ENCODE measurements around the gene SLC25A6.

- TF ChIP-seq, protein P1, sequence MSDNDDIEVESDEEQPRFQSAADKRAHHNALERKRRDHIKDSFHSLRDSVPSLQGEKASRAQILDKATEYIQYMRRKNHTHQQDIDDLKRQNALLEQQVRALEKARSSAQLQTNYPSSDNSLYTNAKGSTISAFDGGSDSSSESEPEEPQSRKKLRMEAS (IDR thresholded peaks at IDR 0.05; ENCODE audit: insufficient read depth, insufficient read length), result peak; percentile 91
- TF ChIP-seq EZH2 (IDR thresholded peaks at IDR 0.05; ENCODE audit: borderline replicate concordance, low read depth, low read length, severe bottlenecking) (no peak), MYC (IDR thresholded peaks at IDR 0.05; ENCODE audit: low read depth, low read length) (peak; percentile 80), CTCF (IDR thresholded peaks at IDR 0.05; ENCODE audit: extremely low read depth in 1 of 2, insufficient read depth in 1 of 2, low read depth in 1 of 2, low read length in 2 of 2) (peak in 1 of 2 donors; percentile 14), POLR2A (IDR thresholded peaks at IDR 0.05; ENCODE audit: low read depth, low read length) (peak; percentile 72), JUN (IDR thresholded peaks at IDR 0.05; ENCODE audit: borderline replicate concordance, insufficient read depth, insufficient read length, low read depth) (no peak), FOS (IDR thresholded peaks at IDR 0.05; ENCODE audit: borderline replicate concordance, insufficient read depth, low read length) (no peak), POLR2AphosphoS5 (IDR thresholded peaks at IDR 0.05; ENCODE audit: insufficient read depth, low read depth, low read length) (peak; percentile 76), GATA2 (IDR thresholded peaks at IDR 0.05; ENCODE audit: insufficient read depth, insufficient read length, low read depth, low read length) (no peak)
Observed at GRCh38 chrX:1391707-1392375, at the start of gene SLC25A6.

All from endothelial cell of umbilical vein (primary cell).